Stimulated activated naive CD8-positive, alpha-beta T cell treated with anti-CD3 and anti-CD28 coated beads, Interleukin-15, Interleukin-2, amounts not matched to agents 100 ng/mL and 50 ng/mL, for 24 hours (primary cell): ENCODE data around the gene TBC1D5.
"Not testable (repeated sequence)": the region's sequence is repeated elsewhere in the genome, so short reads cannot be mapped to it uniquely, and the experiment has no call there.

Experiments used
- H3K27ac Mint-ChIP-seq: one replicate; pipeline ENCODE4 v1.8.0; 2021; ENCODE audit warnings: mild to moderate bottlenecking, mixed read lengths
- H3K27me3 Mint-ChIP-seq: one replicate; pipeline ENCODE4 v1.8.0; 2021; ENCODE audit warnings: mixed read lengths
- H3K36me3 Mint-ChIP-seq: one replicate; pipeline ENCODE4 v1.8.0; 2021; ENCODE audit warnings: low read depth, mixed read lengths
- H3K4me1 Mint-ChIP-seq: one replicate; pipeline ENCODE4 v1.8.0; 2021; ENCODE audit warnings: low read depth, mixed read lengths
- H3K4me3 Mint-ChIP-seq: one replicate; pipeline ENCODE4 v1.8.0; 2021; ENCODE audit warnings: mild to moderate bottlenecking, mixed read lengths
- H3K9me3 Mint-ChIP-seq: one replicate; pipeline ENCODE4 v1.8.0; 2021; ENCODE audit warnings: mixed read lengths

The TBC1D5 gene

GRCh38 chr3:17741621-17742101 lies 770 bp downstream of the TBC1D5 start:
- Mint-ChIP-seq H3K27me3 (no peaks in the 10 kb centered on the region), H3K27ac (peak overlapping the region; percentile 93), H3K36me3 (peaks cover 16% of the 10 kb centered on the region), H3K4me1 (peaks cover 58% of the 10 kb centered on the region), H3K9me3 (no peaks in the 10 kb centered on the region), H3K4me3 (peak overlapping the region; percentile 92)

DNA sequence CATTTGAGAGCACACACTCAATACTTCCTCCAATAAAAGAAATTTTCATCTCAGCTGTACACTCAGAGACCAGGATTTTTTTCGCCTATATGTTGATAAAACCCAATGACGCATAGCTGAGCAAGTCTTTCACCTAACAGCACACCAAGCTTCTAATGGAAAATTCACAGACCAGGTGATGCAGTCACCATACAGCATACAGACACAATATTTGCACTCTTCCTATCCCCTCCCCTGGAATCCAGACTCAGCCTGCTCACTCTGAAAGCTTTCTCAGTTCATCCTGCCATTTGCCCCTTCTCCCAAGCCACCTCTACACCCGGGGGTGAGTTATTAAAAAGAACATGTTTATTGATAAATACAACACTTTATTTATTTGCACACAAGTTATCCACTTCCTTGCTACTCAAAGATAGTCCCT lies 1.7 kb downstream of the TBC1D5 start:
- Mint-ChIP-seq H3K4me1 (peaks cover 58% of the 10 kb centered on the region), H3K9me3 (no peaks in the 10 kb centered on the region), H3K4me3 (peak overlapping the region; percentile 92), H3K27me3 (no peaks in the 10 kb centered on the region), H3K36me3 (peaks cover 16% of the 10 kb centered on the region), H3K27ac (peak overlapping the region; percentile 93)

- Mint-ChIP-seq H3K36me3 (peaks cover 24% of the 10 kb centered on the region), H3K9me3 (no peaks in the 10 kb centered on the region), H3K4me1 (peaks cover 51% of the 10 kb centered on the region), H3K4me3 (peak overlapping the region; percentile 6), H3K27ac (peak overlapping the region; percentile 17), H3K27me3 (no peaks in the 10 kb centered on the region)
Measured at GRCh38 chr3:17738921-17739320, 3.5 kb downstream of the TBC1D5 start.

GRCh38 chr3:17738219-17738618 lies 4.2 kb downstream of the TBC1D5 start:
- H3K4me3 Mint-ChIP-seq = no peak overlapping the region
- H3K27me3 Mint-ChIP-seq = no peaks in the 10 kb centered on the region
- H3K4me1 Mint-ChIP-seq = peaks cover 50% of the 10 kb centered on the region
- H3K36me3 Mint-ChIP-seq = peaks cover 26% of the 10 kb centered on the region
- H3K9me3 Mint-ChIP-seq = no peaks in the 10 kb centered on the region
- H3K27ac Mint-ChIP-seq = no peak overlapping the region

DNA sequence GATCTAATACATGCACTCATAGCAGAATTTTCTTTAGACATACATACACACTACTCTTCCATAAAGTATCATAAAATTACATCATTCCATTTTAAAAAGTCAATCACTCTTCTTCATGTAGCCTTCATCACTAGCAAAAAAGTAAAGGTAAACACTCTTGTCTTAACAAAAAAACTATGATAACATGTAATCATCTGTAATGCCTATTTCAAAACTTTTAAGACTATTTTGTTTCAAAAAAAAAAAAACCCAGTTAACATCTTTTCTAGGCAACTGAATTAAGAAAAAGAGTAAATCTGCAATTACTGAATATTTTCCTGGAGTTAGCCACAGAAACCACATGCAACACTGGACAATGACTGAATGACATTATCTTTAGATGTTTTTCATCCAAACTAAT lies 4.8 kb downstream of the TBC1D5 start:
- no peak overlapping the region for H3K4me3 Mint-ChIP-seq
- H3K27ac Mint-ChIP-seq = no peak overlapping the region
- peaks cover 31% of the 10 kb centered on the region for H3K36me3 Mint-ChIP-seq
- no peaks in the 10 kb centered on the region for H3K27me3 Mint-ChIP-seq
- peaks cover 52% of the 10 kb centered on the region for H3K4me1 Mint-ChIP-seq
- no peaks in the 10 kb centered on the region for H3K9me3 Mint-ChIP-seq

GRCh38 chr3:17735362-17735761 lies 7.1 kb downstream of the TBC1D5 start:
- not testable (repeated sequence) for H3K9me3 Mint-ChIP-seq, H3K27me3 Mint-ChIP-seq, H3K4me3 Mint-ChIP-seq
- H3K27ac Mint-ChIP-seq = peak overlapping the region; percentile 21
- peaks cover 49% of the 10 kb centered on the region for H3K36me3 Mint-ChIP-seq
- H3K4me1 Mint-ChIP-seq = peaks cover 43% of the 10 kb centered on the region

DNA sequence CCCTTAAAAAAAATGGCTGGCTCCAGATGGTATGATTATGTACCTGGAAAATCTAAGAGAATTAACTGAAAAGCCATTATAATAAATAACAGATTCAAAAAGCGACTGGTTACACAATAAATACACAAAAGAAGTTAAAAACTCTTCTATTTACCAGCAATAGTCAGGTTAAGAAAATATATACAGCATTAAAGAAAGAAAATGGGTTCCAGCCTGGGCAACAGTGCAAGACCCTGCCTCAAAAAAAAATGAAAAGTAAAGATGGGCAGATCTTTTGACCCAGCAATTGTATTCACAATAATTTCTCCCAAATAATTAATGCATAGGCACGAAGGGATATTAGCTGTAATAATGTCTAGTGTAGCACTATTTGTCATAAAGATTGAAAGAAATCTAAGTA lies 8.7 kb downstream of the TBC1D5 start:
- no peaks in the 10 kb centered on the region for H3K27me3 Mint-ChIP-seq
- H3K9me3 Mint-ChIP-seq = no peaks in the 10 kb centered on the region
- H3K4me3 Mint-ChIP-seq = no peak overlapping the region
- H3K27ac Mint-ChIP-seq = no peak overlapping the region
- peaks cover 31% of the 10 kb centered on the region for H3K4me1 Mint-ChIP-seq
- peaks cover 53% of the 10 kb centered on the region for H3K36me3 Mint-ChIP-seq

GRCh38 chr3:17733215-17733614 lies 9.2 kb downstream of the TBC1D5 start:
- Mint-ChIP-seq H3K27ac (no peak overlapping the region), H3K4me3 (no peak overlapping the region), H3K4me1 (peaks cover 28% of the 10 kb centered on the region), H3K36me3 (peaks cover 53% of the 10 kb centered on the region), H3K27me3 (no peaks in the 10 kb centered on the region), H3K9me3 (no peaks in the 10 kb centered on the region)

- H3K4me1 Mint-ChIP-seq = peaks cover 15% of the 10 kb centered on the region
- H3K27me3 Mint-ChIP-seq = no peaks in the 10 kb centered on the region
- no peak overlapping the region for H3K4me3 Mint-ChIP-seq
- peaks cover 5% of the 10 kb centered on the region for H3K9me3 Mint-ChIP-seq
- H3K27ac Mint-ChIP-seq = no peak overlapping the region
- H3K36me3 Mint-ChIP-seq = peaks cover 69% of the 10 kb centered on the region
Measured at GRCh38 chr3:17730318-17730967, 12.0 kb downstream of the TBC1D5 start.

DNA sequence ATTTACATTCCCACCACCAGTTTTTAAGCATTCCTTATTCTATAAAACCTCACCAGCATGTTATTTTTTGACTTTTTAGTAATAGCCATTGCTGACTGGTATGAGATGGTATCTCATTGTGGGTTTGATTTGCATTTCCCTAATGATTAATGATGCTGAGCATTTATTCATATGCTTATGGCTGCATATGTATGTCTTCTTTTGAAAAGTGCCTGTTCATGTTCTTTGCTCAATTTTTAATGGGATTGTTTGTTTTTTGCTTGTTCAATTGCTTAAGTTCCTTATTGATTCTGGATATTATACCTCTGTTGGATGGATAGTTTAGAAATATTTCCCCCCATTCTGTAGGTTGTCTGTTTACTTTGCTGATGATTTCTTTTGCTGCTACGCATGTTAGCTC lies 16.1 kb downstream of the TBC1D5 start:
- no peaks in the 10 kb centered on the region for H3K27me3 Mint-ChIP-seq
- peaks cover 4% of the 10 kb centered on the region for H3K4me1 Mint-ChIP-seq
- H3K27ac Mint-ChIP-seq = no peak overlapping the region
- peaks cover 57% of the 10 kb centered on the region for H3K36me3 Mint-ChIP-seq
- H3K9me3 Mint-ChIP-seq = peaks cover 5% of the 10 kb centered on the region
- no peak overlapping the region for H3K4me3 Mint-ChIP-seq

DNA sequence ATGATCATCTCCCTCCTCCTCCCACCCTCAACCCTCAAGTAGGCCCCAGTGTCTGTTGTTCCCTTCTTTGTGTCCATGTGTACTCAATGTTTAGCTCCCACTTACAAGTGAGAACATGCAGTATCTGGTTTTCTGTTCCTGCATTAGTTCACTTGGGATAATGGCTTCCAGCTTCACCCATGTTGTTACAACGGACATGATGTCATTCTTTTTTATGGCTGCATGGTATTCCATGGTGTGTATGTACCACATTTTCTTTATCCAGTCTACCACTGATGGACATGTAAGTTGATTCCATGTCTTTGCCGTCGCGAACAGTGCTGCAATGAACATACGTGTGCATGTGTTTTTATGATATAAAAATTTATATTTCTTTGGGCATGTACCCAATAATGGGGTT lies 16.6 kb downstream of the TBC1D5 start:
- H3K4me1 Mint-ChIP-seq, H3K4me3 Mint-ChIP-seq: not testable (repeated sequence)

DNA sequence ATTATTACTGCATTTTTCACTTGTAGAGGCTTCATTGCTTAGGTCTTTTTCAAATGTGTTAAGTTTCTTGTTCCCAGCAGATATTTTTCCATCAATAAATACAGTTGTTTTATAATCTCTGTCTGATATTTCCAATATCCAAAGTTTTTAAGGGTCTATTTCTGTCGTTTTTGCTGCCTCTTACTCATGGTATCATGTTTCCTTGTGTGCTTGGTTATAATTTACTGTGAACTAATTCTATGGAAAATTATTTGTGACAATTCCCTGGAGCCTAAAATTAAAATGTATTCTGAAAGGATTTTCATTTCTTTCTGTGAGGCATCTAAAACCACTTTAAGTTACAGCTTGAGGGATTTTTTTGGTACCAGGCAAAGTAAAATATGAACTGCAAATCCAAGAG lies 17.5 kb downstream of the TBC1D5 start:
- Mint-ChIP-seq H3K36me3 (peaks cover 44% of the 10 kb centered on the region), H3K4me1 (no peaks in the 10 kb centered on the region), H3K27ac (no peak overlapping the region), H3K27me3 (no peaks in the 10 kb centered on the region), H3K4me3 (no peak overlapping the region), H3K9me3 (peaks cover 5% of the 10 kb centered on the region)

More for the DNA sequence above, 16.6 kb downstream of the TBC1D5 start:
- H3K9me3 Mint-ChIP-seq, H3K27ac Mint-ChIP-seq, H3K27me3 Mint-ChIP-seq: not testable (repeated sequence)
- peaks cover 53% of the 10 kb centered on the region for H3K36me3 Mint-ChIP-seq

- peaks cover 40% of the 10 kb centered on the region for H3K36me3 Mint-ChIP-seq
- H3K9me3 Mint-ChIP-seq = peaks cover 5% of the 10 kb centered on the region
- no peaks in the 10 kb centered on the region for H3K27me3 Mint-ChIP-seq
- H3K4me1 Mint-ChIP-seq = no peaks in the 10 kb centered on the region
- no peak overlapping the region for H3K4me3 Mint-ChIP-seq
- no peak overlapping the region for H3K27ac Mint-ChIP-seq
Measured at GRCh38 chr3:17724122-17724521, 18.3 kb downstream of the TBC1D5 start.

DNA sequence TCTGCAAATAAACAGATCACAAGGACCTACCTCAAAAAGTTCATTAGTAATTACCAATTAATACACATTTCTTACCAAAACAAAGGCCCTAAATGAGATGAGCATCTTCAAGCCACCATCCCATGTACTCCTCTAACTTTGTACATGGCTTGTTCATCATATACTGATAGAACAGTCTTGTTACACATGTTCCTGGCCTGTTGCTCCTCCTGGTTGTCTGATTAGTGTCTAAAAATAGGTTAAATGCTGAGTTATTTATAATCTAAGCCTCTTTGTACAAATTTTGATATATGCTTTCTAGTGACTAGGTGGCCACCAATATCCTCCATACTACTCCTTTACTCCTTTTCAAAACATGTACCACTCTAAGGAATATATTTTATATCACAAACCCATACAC lies 25.0 kb downstream of the TBC1D5 start:
- Mint-ChIP-seq H3K27ac (no peak overlapping the region), H3K27me3 (no peaks in the 10 kb centered on the region)

DNA sequence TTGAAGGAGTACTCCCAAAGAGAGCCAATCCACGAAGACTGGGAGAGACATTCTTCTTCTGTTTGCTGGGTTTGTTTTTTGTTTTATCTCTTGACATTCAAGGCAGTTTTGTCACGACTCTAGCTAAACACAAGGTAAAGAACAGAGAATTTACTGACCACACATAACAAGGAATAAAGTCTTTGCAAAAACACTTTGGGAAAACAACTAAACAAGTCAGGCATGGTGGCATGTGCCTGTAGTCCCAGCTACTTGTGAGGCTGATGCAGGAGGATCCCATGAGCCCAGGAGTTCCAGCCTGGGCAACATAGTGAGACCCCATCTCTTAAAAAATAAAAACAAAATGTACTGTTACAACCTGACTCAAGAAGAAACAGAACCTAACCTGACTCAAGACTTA lies 28.0 kb downstream of the TBC1D5 start:
- peaks cover 24% of the 10 kb centered on the region for H3K9me3 Mint-ChIP-seq
- H3K4me3 Mint-ChIP-seq = no peak overlapping the region
- H3K27me3 Mint-ChIP-seq = no peaks in the 10 kb centered on the region
- H3K4me1 Mint-ChIP-seq = peaks cover 3% of the 10 kb centered on the region
- H3K27ac Mint-ChIP-seq = no peak overlapping the region
- H3K36me3 Mint-ChIP-seq = peaks cover 53% of the 10 kb centered on the region

More for the DNA sequence above, 25.0 kb downstream of the TBC1D5 start:
- Mint-ChIP-seq H3K4me3 (no peak overlapping the region), H3K36me3 (peaks cover 45% of the 10 kb centered on the region), H3K4me1 (peaks cover 3% of the 10 kb centered on the region), H3K9me3 (peaks cover 21% of the 10 kb centered on the region)

DNA sequence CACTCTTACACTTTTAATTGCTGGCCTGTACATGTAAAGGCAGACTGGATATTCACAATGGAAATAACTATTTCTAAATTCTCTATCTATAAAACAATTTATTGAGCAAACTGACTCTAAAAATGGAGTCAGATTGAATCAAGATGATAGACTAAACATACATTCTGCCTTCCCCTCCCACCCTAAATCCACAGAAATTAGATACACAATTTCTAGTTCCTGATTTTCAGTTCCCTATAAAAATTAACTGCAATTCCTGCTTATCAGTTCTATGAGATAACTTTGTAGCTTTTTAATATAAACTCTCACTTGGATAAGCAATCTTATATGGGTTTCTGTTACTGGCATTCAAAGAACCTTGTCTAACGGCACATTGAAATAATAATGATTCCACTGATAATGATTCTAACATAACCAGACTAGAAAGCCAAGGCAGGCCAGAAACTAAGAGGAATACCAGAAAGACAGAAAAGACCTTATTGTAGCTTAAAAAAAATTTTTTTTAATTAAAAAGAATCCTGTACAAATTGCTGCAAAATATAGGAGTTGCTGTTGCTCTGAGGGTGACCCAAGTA lies 33.1 kb downstream of the TBC1D5 start:
- H3K27ac Mint-ChIP-seq = no peak overlapping the region
- peaks cover 32% of the 10 kb centered on the region for H3K36me3 Mint-ChIP-seq
- H3K27me3 Mint-ChIP-seq = no peaks in the 10 kb centered on the region
- peaks cover 13% of the 10 kb centered on the region for H3K9me3 Mint-ChIP-seq
- H3K4me3 Mint-ChIP-seq = no peak overlapping the region
- peaks cover 7% of the 10 kb centered on the region for H3K4me1 Mint-ChIP-seq
